IMR-90 (cell line): Measurements from ENCODE around the gene GPRC5D. TPM values are rescaled to one million over a fixed set of nuclear protein-coding genes. Genes with fewer than 3 reads are reported as not detected.

Experiments
- ATAC-seq: fragments of 200-7000 bp; cut with Tn5 transposase; 2 replicates; pipeline ENCODE4 v1.9.1; 2020; ENCODE audit warnings: low read depth, mild to moderate bottlenecking, moderate library complexity
- BruUV-seq: library from RNA; stranded (reverse); fragments of 400-500 nt; replicated peaks from 2 replicates; lab custom pipeline; 2021; lab: Mats Ljungman, UMichigan
- CTCF ChIA-PET: fragments of 300-600 bp; formaldehyde crosslinking; extraction: SDS; loops from one replicate; lab custom pipeline; 2021; ENCODE audit warnings: antibody characterized with exemption; lab: Yijun Ruan, JAX
- POLR2A ChIA-PET: fragments of 300-600 bp; sonication (Branson Sonifier 250); formaldehyde crosslinking; loops from one replicate; lab custom pipeline; 2022; ENCODE audit warnings: antibody characterized with exemption; ENCODE audit not compliant: unreplicated experiment; lab: Charles Lee
- DNase-seq: peaks from one replicate; pipeline ENCODE4 v3.0.0; 2013
- H2AFZ ChIP-seq: replicated peaks from 2 replicates; pipeline ENCODE3; 2013; ENCODE audit warnings: low read length, mild to moderate bottlenecking; ENCODE audit not compliant: poor library complexity
- H2AK5ac ChIP-seq: 2 replicates; pipeline ENCODE4 v1.6.1; 2013; ENCODE audit warnings: low read depth, low read length, inconsistent platforms
- H2AK9ac ChIP-seq: replicated peaks from 2 replicates; pipeline ENCODE3; 2013; ENCODE audit warnings: mild to moderate bottlenecking, low read depth, low read length, moderate library complexity; ENCODE audit not compliant: poor library complexity
- H2BK120ac ChIP-seq: 2 replicates; pipeline ENCODE4 v1.6.1; 2013; ENCODE audit warnings: low read depth, low read length, inconsistent platforms
- H2BK15ac ChIP-seq: 3 replicates; pipeline ENCODE4 v1.6.1; 2013; ENCODE audit warnings: low read depth, low read length, inconsistent platforms
- H2BK20ac ChIP-seq: 2 replicates; pipeline ENCODE4 v1.6.1; 2013; ENCODE audit warnings: low read depth, mild to moderate bottlenecking, inconsistent platforms, low read length, moderate library complexity
- H2BK5ac ChIP-seq: 2 replicates; pipeline ENCODE4 v1.6.1; 2013; ENCODE audit warnings: mild to moderate bottlenecking, low read depth, low read length, inconsistent platforms; ENCODE audit not compliant: poor library complexity, severe bottlenecking
- H3K14ac ChIP-seq: replicated peaks from 2 replicates; pipeline ENCODE4 v1.6.1; 2013; ENCODE audit warnings: low read depth, low read length, inconsistent platforms
- H3K18ac ChIP-seq: 2 replicates; pipeline ENCODE4 v1.6.1; 2013; ENCODE audit warnings: low read depth, low read length, control low read depth
- H3K23ac ChIP-seq: 2 replicates; pipeline ENCODE4 v1.6.1; 2013; ENCODE audit warnings: low read depth, low read length, inconsistent platforms
- H3K27ac ChIP-seq: 2 replicates; pipeline ENCODE4 v1.5.1; 2013; ENCODE audit warnings: mild to moderate bottlenecking, control low read depth, low read length; ENCODE audit not compliant: insufficient read depth
- H3K27me3 ChIP-seq: 2 replicates; pipeline ENCODE4 v1.6.1; 2013; ENCODE audit warnings: low read length; ENCODE audit not compliant: control insufficient read depth, insufficient read depth
- H3K36me3 ChIP-seq: 2 replicates; pipeline ENCODE4 v1.6.1; 2013; ENCODE audit warnings: low read length, mixed read lengths; ENCODE audit not compliant: control insufficient read depth, insufficient read depth
- H3K4ac ChIP-seq: 2 replicates; pipeline ENCODE4 v1.6.1; 2013; ENCODE audit warnings: low read depth, low read length, inconsistent platforms
- H3K4me1 ChIP-seq: 2 replicates; pipeline ENCODE4 v1.6.1; 2013; ENCODE audit warnings: low read length, mixed read lengths; ENCODE audit not compliant: control insufficient read depth, insufficient read depth
- H3K4me2 ChIP-seq: 2 replicates; pipeline ENCODE4 v1.6.1; 2013; ENCODE audit warnings: low read depth, mild to moderate bottlenecking, control low read depth, low read length, moderate library complexity
- H3K4me3 ChIP-seq: 2 replicates; pipeline ENCODE4 v1.5.1; 2013; ENCODE audit warnings: low read depth, mild to moderate bottlenecking, control low read depth, low read length, moderate library complexity; ENCODE audit not compliant: insufficient read depth
- H3K56ac ChIP-seq: 2 replicates; pipeline ENCODE4 v1.6.1; 2013; ENCODE audit warnings: low read length, inconsistent platforms; ENCODE audit not compliant: insufficient read depth; ENCODE audit errors: extremely low read depth
- H3K79me1 ChIP-seq, 2 experiments: 2 replicates each; pipeline ENCODE4 v1.6.1; 2013; ENCODE audit warnings: low read length in 2 of 2, inconsistent platforms in 1 of 2, low read depth in 1 of 2
- H3K9ac ChIP-seq: 2 replicates; pipeline ENCODE4 v1.6.1; 2013; ENCODE audit warnings: low read depth, low read length, control low read depth
- H3K9me1 ChIP-seq: 2 replicates; pipeline ENCODE4 v1.6.1; 2013; ENCODE audit warnings: low read length, inconsistent platforms; ENCODE audit not compliant: insufficient read depth
- H3K9me3 ChIP-seq: 2 replicates; pipeline ENCODE4 v1.6.1; 2013; ENCODE audit warnings: low read length; ENCODE audit not compliant: control insufficient read depth, insufficient read depth
- H4K20me1 ChIP-seq: 2 replicates; pipeline ENCODE4 v1.6.1; 2013; ENCODE audit warnings: low read length, inconsistent platforms; ENCODE audit not compliant: insufficient read depth
- H4K5ac ChIP-seq: 2 replicates; pipeline ENCODE4 v1.6.1; 2013; ENCODE audit warnings: mild to moderate bottlenecking, low read depth, low read length, control low read depth
- H4K8ac ChIP-seq, 2 experiments: 2 replicates each; pipeline ENCODE4 v1.6.1; 2013; ENCODE audit warnings: low read depth in 2 of 2, low read length in 2 of 2, control low read depth in 1 of 2, inconsistent platforms in 1 of 2
- H4K91ac ChIP-seq: 2 replicates; pipeline ENCODE4 v1.6.1; 2013; ENCODE audit warnings: low read depth, low read length, inconsistent platforms; ENCODE audit not compliant: insufficient read depth
- BHLHE40 ChIP-seq: fragments of 150-350 bp; IDR thresholded peaks from 2 replicates; pipeline ENCODE4 v1.6.1; 2016; ENCODE audit warnings: mild to moderate bottlenecking, low read depth, low read length
- CEBPB ChIP-seq: IDR thresholded peaks from 2 replicates; pipeline ENCODE4 v1.6.1; 2012; ENCODE audit warnings: low read depth, low read length, improper control_type of control experiment
- CHD1 ChIP-seq: IDR thresholded peaks from 2 replicates; pipeline ENCODE4 v1.6.1; 2012; ENCODE audit warnings: low read depth, low read length, improper control_type of control experiment
- FOS ChIP-seq: fragments of 150-350 bp; IDR thresholded peaks from 2 replicates; pipeline ENCODE4 v1.6.1; 2016; ENCODE audit warnings: low read depth, low read length
- MAFK ChIP-seq: IDR thresholded peaks from 2 replicates; pipeline ENCODE4 v1.6.1; 2012; ENCODE audit warnings: low read depth, low read length, improper control_type of control experiment
- MAZ ChIP-seq: IDR thresholded peaks from 2 replicates; pipeline ENCODE4 v1.6.1; 2012; ENCODE audit warnings: low read depth, mild to moderate bottlenecking, low read length, improper control_type of control experiment, moderate library complexity, borderline replicate concordance
- MXI1 ChIP-seq: IDR thresholded peaks from 2 replicates; pipeline ENCODE4 v1.6.1; 2012; ENCODE audit warnings: low read depth, mild to moderate bottlenecking, low read length, moderate library complexity, borderline replicate concordance
- NFE2L2 ChIP-seq: fragments of 150-350 bp; IDR thresholded peaks from 2 replicates; pipeline ENCODE4 v1.6.1; 2016; ENCODE audit warnings: low read depth, mild to moderate bottlenecking, low read length
- POLR2A ChIP-seq: IDR thresholded peaks from 2 replicates; pipeline ENCODE4 v1.6.1; 2012; ENCODE audit warnings: mild to moderate bottlenecking, low read depth, low read length
- RAD21 ChIP-seq: IDR thresholded peaks from 2 replicates; pipeline ENCODE4 v1.6.1; 2012; ENCODE audit warnings: low read length, improper control_type of control experiment
- RCOR1 ChIP-seq: IDR thresholded peaks from 2 replicates; pipeline ENCODE4 v1.6.1; 2012; ENCODE audit warnings: mild to moderate bottlenecking, low read length, improper control_type of control experiment; ENCODE audit not compliant: insufficient replicate concordance
- RFX5 ChIP-seq: IDR thresholded peaks from 2 replicates; pipeline ENCODE4 v1.8.0; 2012; ENCODE audit warnings: low read depth, mild to moderate bottlenecking, low read length, moderate library complexity
- SMC3 ChIP-seq: fragments of 150-350 bp; IDR thresholded peaks from 2 replicates; pipeline ENCODE4 v1.6.1; 2016; ENCODE audit warnings: low read depth, mild to moderate bottlenecking, antibody characterized with exemption, low read length, moderate library complexity
- WGBS, 2 experiments: methylation state at CpG; one replicate each; pipeline versions ENCODE4 v1.1.5 to v1.1.7; 2013; ENCODE audit warnings: missing lambda C conversion rate in 2 of 2; ENCODE audit not compliant: insufficient read length in 1 of 2; ENCODE audit errors: extremely low coverage in 2 of 2; 5-methylcytosine and 5-hydroxymethylcytosine counted together
- dilution Hi-C: fragments of 300-500 bp; cut with HindIII; formaldehyde crosslinking; loops from one replicate; pipeline ENCODE4 v1.14.3; 2018; ENCODE audit warnings: low sequenced_read_pairs; ENCODE audit not compliant: unreplicated experiment
- in situ Hi-C: fragments of 300-500 bp; cut with MboI; formaldehyde crosslinking; loops from 3 replicates; pipeline ENCODE4 v1.14.3; 2019; ENCODE audit warnings: low sequenced_read_pairs, inconsistent platforms, mixed read lengths
- intact Hi-C: fragments of 100-400 bp; cut with micrococcal nuclease; formaldehyde crosslinking; loops from 2 replicates; pipeline ENCODE4 v1.10.0; 2022
- polyA plus RNA-seq, 3 experiments: library from polyadenylated mRNA; depleted of rRNA; stranded (reverse); fragments of >200 nt; gene quantifications; 2 replicates each; pipeline ENCODE4 v1.2.3, GENCODE V29; 2012; ENCODE audit warnings: low replicate concordance in 1 of 3
- total RNA-seq: library from RNA; depleted of rRNA; stranded (reverse); fragments of >200 nt; gene quantifications from 2 replicates; pipeline ENCODE4 v1.2.3, GENCODE V29; 2012
- TF ChIP-seq, protein P1 (sequence below): fragments of 150-350 bp; IDR thresholded peaks from 2 replicates; pipeline ENCODE4 v1.6.1; 2016; ENCODE audit warnings: low read depth, mild to moderate bottlenecking, low read length, moderate library complexity, borderline replicate concordance
- TF ChIP-seq, protein P2 (sequence below): fragments of 150-350 bp; IDR thresholded peaks from 2 replicates; pipeline ENCODE4 v1.6.1; 2017; ENCODE audit warnings: mild to moderate bottlenecking, antibody characterized with exemption, low read length, low read depth
- TF ChIP-seq, protein P3 (sequence below): conservative IDR thresholded peaks from 2 replicates; pipeline ENCODE4 v1.5.1; 2012; ENCODE audit warnings: mild to moderate bottlenecking, low read depth, low read length, improper control_type of control experiment

GPRC5D gene
- total and polyA plus RNA-seq, 2 of the 4 experiments (the other 2 are of a cell fraction), result not detected

DNA sequence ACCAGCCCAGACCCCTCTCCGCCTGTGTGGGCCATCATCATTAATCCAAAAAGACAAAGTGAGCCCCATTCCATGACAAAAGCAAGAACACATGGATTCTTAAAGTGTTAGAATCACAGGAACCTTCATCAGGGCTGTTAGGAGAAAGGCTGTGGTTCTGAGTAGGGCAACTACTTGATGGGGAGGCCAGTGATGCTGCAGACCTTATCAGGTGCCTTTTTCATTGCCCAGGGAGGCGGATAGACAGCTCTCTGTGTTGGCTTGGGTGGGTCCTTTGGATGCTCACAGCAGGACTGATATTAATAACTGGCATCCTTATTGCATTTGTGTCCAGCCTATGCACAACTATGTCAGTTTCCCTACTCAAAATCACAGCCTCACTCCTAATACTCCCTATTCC, 45.8 kb upstream of the GPRC5D start:
- DNase-seq (no peak), ATAC-seq (no peak)
- H4K20me1 ChIP-seq, result peaks cover 16% of the 10 kb centered on the region
- H3K9ac ChIP-seq, result no peak overlapping the region
- no peak overlapping the region for H4K5ac ChIP-seq
- intact Hi-C loops (loop anchor here (10.0 kb wide), 1 partner anchor 1167 kb away; no protein-coding TSS in a partner anchor), dilution Hi-C loops (no loop called here), in situ Hi-C loops (no loop called here)
- H3K4me3 ChIP-seq, result no peak overlapping the region
- no peak overlapping the region for H2BK5ac ChIP-seq
- H3K23ac ChIP-seq, result no peak overlapping the region
- H3K14ac ChIP-seq, result 0 out of 2 replicates have a peak overlapping the region, but pooled peaks have one; percentile 12
- peak overlapping the region; percentile 25; the same call in 1 of the 2 replicates for H3K4ac ChIP-seq
- H2BK15ac ChIP-seq, result no peak overlapping the region
- no peak overlapping the region; the same call in 1 of the 2 replicates for H4K91ac ChIP-seq
- H2BK120ac ChIP-seq, result no peak overlapping the region
- 0 out of 2 replicates have a peak, but pooled peaks cover 2% of the 10 kb centered on the region for H3K36me3 ChIP-seq
- peaks cover 52 to 74% of the 10 kb centered on the region in 2 experiments for H3K79me1 ChIP-seq
- H4K8ac ChIP-seq, result no peak overlapping the region
- no peaks in the 10 kb centered on the region for H3K9me3 ChIP-seq
- H3K27me3 ChIP-seq, result no peaks in the 10 kb centered on the region
- CTCF ChIA-PET, result no interaction called here
- H3K4me1 ChIP-seq, result peaks cover 26% of the 10 kb centered on the region
- peak overlapping the region; percentile 48; the same call in 1 of the 2 replicates for H2AK5ac ChIP-seq
- no peak overlapping the region for H2BK20ac ChIP-seq
- TF ChIP-seq CEBPB (no peak), NFE2L2 (no peak), CHD1 (no peak), MXI1 (no peak), FOS (no peak), RFX5 (no peak), POLR2A (no peak), MAZ (no peak), MAFK (no peak), RAD21 (no peak), BHLHE40 (no peak), RCOR1 (no peak), SMC3 (no peak)
- TF ChIP-seq, protein P1, sequence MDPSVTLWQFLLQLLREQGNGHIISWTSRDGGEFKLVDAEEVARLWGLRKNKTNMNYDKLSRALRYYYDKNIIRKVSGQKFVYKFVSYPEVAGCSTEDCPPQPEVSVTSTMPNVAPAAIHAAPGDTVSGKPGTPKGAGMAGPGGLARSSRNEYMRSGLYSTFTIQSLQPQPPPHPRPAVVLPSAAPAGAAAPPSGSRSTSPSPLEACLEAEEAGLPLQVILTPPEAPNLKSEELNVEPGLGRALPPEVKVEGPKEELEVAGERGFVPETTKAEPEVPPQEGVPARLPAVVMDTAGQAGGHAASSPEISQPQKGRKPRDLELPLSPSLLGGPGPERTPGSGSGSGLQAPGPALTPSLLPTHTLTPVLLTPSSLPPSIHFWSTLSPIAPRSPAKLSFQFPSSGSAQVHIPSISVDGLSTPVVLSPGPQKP, result no peak
- TF ChIP-seq, protein P2, sequence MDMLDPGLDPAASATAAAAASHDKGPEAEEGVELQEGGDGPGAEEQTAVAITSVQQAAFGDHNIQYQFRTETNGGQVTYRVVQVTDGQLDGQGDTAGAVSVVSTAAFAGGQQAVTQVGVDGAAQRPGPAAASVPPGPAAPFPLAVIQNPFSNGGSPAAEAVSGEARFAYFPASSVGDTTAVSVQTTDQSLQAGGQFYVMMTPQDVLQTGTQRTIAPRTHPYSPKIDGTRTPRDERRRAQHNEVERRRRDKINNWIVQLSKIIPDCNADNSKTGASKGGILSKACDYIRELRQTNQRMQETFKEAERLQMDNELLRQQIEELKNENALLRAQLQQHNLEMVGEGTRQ, result no peak
- TF ChIP-seq, protein P3, sequence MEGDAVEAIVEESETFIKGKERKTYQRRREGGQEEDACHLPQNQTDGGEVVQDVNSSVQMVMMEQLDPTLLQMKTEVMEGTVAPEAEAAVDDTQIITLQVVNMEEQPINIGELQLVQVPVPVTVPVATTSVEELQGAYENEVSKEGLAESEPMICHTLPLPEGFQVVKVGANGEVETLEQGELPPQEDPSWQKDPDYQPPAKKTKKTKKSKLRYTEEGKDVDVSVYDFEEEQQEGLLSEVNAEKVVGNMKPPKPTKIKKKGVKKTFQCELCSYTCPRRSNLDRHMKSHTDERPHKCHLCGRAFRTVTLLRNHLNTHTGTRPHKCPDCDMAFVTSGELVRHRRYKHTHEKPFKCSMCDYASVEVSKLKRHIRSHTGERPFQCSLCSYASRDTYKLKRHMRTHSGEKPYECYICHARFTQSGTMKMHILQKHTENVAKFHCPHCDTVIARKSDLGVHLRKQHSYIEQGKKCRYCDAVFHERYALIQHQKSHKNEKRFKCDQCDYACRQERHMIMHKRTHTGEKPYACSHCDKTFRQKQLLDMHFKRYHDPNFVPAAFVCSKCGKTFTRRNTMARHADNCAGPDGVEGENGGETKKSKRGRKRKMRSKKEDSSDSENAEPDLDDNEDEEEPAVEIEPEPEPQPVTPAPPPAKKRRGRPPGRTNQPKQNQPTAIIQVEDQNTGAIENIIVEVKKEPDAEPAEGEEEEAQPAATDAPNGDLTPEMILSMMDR, result no peak
- no peak overlapping the region for H3K18ac ChIP-seq
- no CpG with 5 or more reads among the region's 2 CpGs for WGBS, 2 experiments
- POLR2A ChIA-PET, result no interaction called here
- H3K27ac ChIP-seq, result no peak overlapping the region
- no TSS peak for BruUV-seq
- peak overlapping the region; percentile 63 for H3K4me2 ChIP-seq
- no peak overlapping the region for H2AK9ac ChIP-seq
- H2AFZ ChIP-seq, result no peak overlapping the region
- H3K56ac ChIP-seq, result no peak overlapping the region
- H3K9me1 ChIP-seq, result peaks cover 14% of the 10 kb centered on the region
